H9 (cell line): ENCODE results near the gene PHLDA1. TPM values are rescaled to one million over a fixed set of nuclear protein-coding genes. Genes with fewer than 3 reads are reported as not detected.

Experiments
- DNase-seq: peaks from one replicate; pipeline ENCODE4 v3.0.0-alpha.2; 2017
- H2AFZ ChIP-seq: one replicate; pipeline ENCODE4 v1.6.1; 2013; ENCODE audit warnings: mild to moderate bottlenecking, low read length, control low read depth, moderate library complexity
- H2AK5ac ChIP-seq: 2 replicates; pipeline ENCODE4 v1.6.1; 2013; ENCODE audit warnings: low read length, control low read depth, mixed read lengths; ENCODE audit not compliant: insufficient read length
- H2BK120ac ChIP-seq: one replicate; pipeline ENCODE4 v1.6.1; 2013; ENCODE audit warnings: low read depth, mild to moderate bottlenecking, low read length, control low read depth, inconsistent platforms; ENCODE audit not compliant: poor library complexity, severe bottlenecking
- H2BK12ac ChIP-seq: 2 replicates; pipeline ENCODE4 v1.6.1; 2013; ENCODE audit warnings: low read length, control low read depth, mixed read lengths, low read depth; ENCODE audit not compliant: insufficient read length
- H2BK15ac ChIP-seq: 2 replicates; pipeline ENCODE4 v1.6.1; 2013; ENCODE audit warnings: low read depth, low read length, control low read depth
- H2BK20ac ChIP-seq: one replicate; pipeline ENCODE4 v1.6.1; 2013; ENCODE audit warnings: low read depth, mild to moderate bottlenecking, low read length, control low read depth, inconsistent platforms; ENCODE audit not compliant: poor library complexity, severe bottlenecking
- H2BK5ac ChIP-seq: 2 replicates; pipeline ENCODE4 v1.6.1; 2013; ENCODE audit warnings: low read length, control low read depth, mixed read lengths; ENCODE audit not compliant: insufficient read length
- H3K14ac ChIP-seq: 2 replicates; pipeline ENCODE4 v1.6.1; 2013; ENCODE audit warnings: low read length, control low read depth; ENCODE audit not compliant: insufficient read depth
- H3K18ac ChIP-seq: 2 replicates; pipeline ENCODE4 v1.6.1; 2013; ENCODE audit warnings: low read depth, mild to moderate bottlenecking, mixed read lengths, low read length, control low read depth; ENCODE audit not compliant: insufficient read length
- H3K23ac ChIP-seq: 2 replicates; pipeline ENCODE4 v1.6.1; 2013; ENCODE audit warnings: low read length, control low read depth, mixed read lengths, low read depth; ENCODE audit not compliant: insufficient read length
- H3K23me2 ChIP-seq: 2 replicates; pipeline ENCODE4 v1.6.1; 2013; ENCODE audit warnings: low read depth, mild to moderate bottlenecking, mixed read lengths, low read length, control low read depth; ENCODE audit not compliant: insufficient read length, poor library complexity, severe bottlenecking
- H3K27ac ChIP-seq: 2 replicates; pipeline ENCODE4 v1.5.1; 2013; ENCODE audit warnings: low read length, control low read depth, mixed read lengths, low read depth; ENCODE audit not compliant: insufficient read length
- H3K27me3 ChIP-seq: 2 replicates; pipeline ENCODE4 v1.6.1; 2013; ENCODE audit warnings: low read length, control low read depth, inconsistent platforms; ENCODE audit not compliant: insufficient read depth
- H3K4ac ChIP-seq: 2 replicates; pipeline ENCODE4 v1.6.1; 2013; ENCODE audit warnings: low read depth, mild to moderate bottlenecking, control low read depth, inconsistent platforms, low read length, moderate library complexity
- H3K4me1 ChIP-seq: 2 replicates; pipeline ENCODE4 v1.6.1; 2013; ENCODE audit warnings: low read length, control low read depth, inconsistent platforms; ENCODE audit not compliant: insufficient read depth
- H3K4me2 ChIP-seq: 2 replicates; pipeline ENCODE4 v1.6.1; 2013; ENCODE audit warnings: low read length, control low read depth, mixed read lengths; ENCODE audit not compliant: insufficient read length, insufficient read depth
- H3K56ac ChIP-seq: 2 replicates; pipeline ENCODE4 v1.6.1; 2013; ENCODE audit warnings: low read depth, mild to moderate bottlenecking, mixed read lengths, low read length, control low read depth; ENCODE audit not compliant: insufficient read length
- H3K79me1 ChIP-seq: 2 replicates; pipeline ENCODE4 v1.6.1; 2013; ENCODE audit warnings: low read depth, mild to moderate bottlenecking, moderate library complexity, low read length, control low read depth, inconsistent platforms; ENCODE audit not compliant: insufficient read depth, poor library complexity, severe bottlenecking
- H3K79me2 ChIP-seq: 2 replicates; pipeline ENCODE4 v1.6.1; 2013; ENCODE audit warnings: low read length, control low read depth, inconsistent platforms; ENCODE audit not compliant: insufficient read depth
- H3K9ac ChIP-seq: 2 replicates; pipeline ENCODE4 v1.6.1; 2013; ENCODE audit warnings: low read length, control low read depth, mixed read lengths; ENCODE audit not compliant: insufficient read length; ENCODE audit errors: extremely low read depth
- H3K9me3 ChIP-seq: one replicate; pipeline ENCODE4 v1.6.1; 2013; ENCODE audit warnings: low read depth, low read length, inconsistent platforms; ENCODE audit not compliant: control insufficient read depth
- H3T11ph ChIP-seq: one replicate; pipeline ENCODE4 v1.6.1; 2013; ENCODE audit warnings: mild to moderate bottlenecking, low read length, control low read depth, inconsistent platforms
- H4K20me1 ChIP-seq: one replicate; pipeline ENCODE4 v1.6.1; 2013; ENCODE audit not compliant: control insufficient read depth, insufficient read length, insufficient read depth
- H4K5ac ChIP-seq: 2 replicates; pipeline ENCODE4 v1.6.1; 2013; ENCODE audit warnings: low read depth, mild to moderate bottlenecking, mixed read lengths, low read length, control low read depth; ENCODE audit not compliant: insufficient read length
- H4K8ac ChIP-seq: replicated peaks from 2 replicates; pipeline ENCODE4 v1.6.1; 2013; ENCODE audit warnings: low read length, control low read depth, mixed read lengths, low read depth; ENCODE audit not compliant: insufficient read length
- H4K91ac ChIP-seq: 2 replicates; pipeline ENCODE4 v1.6.1; 2013; ENCODE audit warnings: low read depth, mild to moderate bottlenecking, moderate library complexity, mixed read lengths, low read length, control low read depth; ENCODE audit not compliant: insufficient read length
- H3K27ac Mint-ChIP-seq, 3 experiments: 2 replicates in 2 of 3; 3 replicates in 1 of 3; pipeline ENCODE4 v1.8.0; 2020 to 2021; ENCODE audit warnings: mixed read lengths in 3 of 3, mild to moderate bottlenecking in 1 of 3, moderate library complexity in 1 of 3
- H3K27me3 Mint-ChIP-seq: 2 replicates; pipeline ENCODE4 v1.8.0; 2021; ENCODE audit warnings: low read depth, mild to moderate bottlenecking, moderate library complexity, mixed read lengths
- H3K36me3 Mint-ChIP-seq, 3 experiments: 2 replicates in 2 of 3; 3 replicates in 1 of 3; pipeline ENCODE4 v1.8.0; 2020 to 2021; ENCODE audit warnings: low read depth in 3 of 3, mixed read lengths in 3 of 3; ENCODE audit not compliant: insufficient read depth in 1 of 3
- H3K4me1 Mint-ChIP-seq, 2 experiments: 2 replicates each; pipeline ENCODE4 v1.8.0; 2020; ENCODE audit warnings: mixed read lengths in 2 of 2
- H3K4me3 Mint-ChIP-seq, 2 experiments: 2 replicates in 1 of 2; 3 replicates in 1 of 2; pipeline ENCODE4 v1.8.0; 2020 to 2021; ENCODE audit warnings: mild to moderate bottlenecking in 2 of 2, mixed read lengths in 2 of 2, moderate library complexity in 1 of 2
- H3K9me3 Mint-ChIP-seq, 2 experiments: 2 replicates in 1 of 2; 3 replicates in 1 of 2; pipeline ENCODE4 v1.8.0; 2020; ENCODE audit warnings: mild to moderate bottlenecking in 2 of 2, mixed read lengths in 2 of 2, moderate library complexity in 1 of 2
- WGBS: extraction: QIAGEN DNeasy Blood & Tissue Kit; methylation state at CpG from one replicate; pipeline ENCODE4 v1.1.7; 2013; ENCODE audit warnings: missing lambda C conversion rate, low lambda C conversion rate, mixed read lengths; ENCODE audit not compliant: insufficient read length; ENCODE audit errors: extremely low coverage; 5-methylcytosine and 5-hydroxymethylcytosine counted together
- total RNA-seq: library from RNA; stranded (reverse); gene quantifications from 2 replicates; pipeline ENCODE4 v1.2.1, GENCODE V29; 2021
- TF ChIP-seq, protein P1 (sequence below): fragments of 200-600 bp; sonication (generic); conservative IDR thresholded peaks from 3 replicates; pipeline ENCODE4 v1.8.0; 2021; ENCODE audit warnings: antibody characterized with exemption, mild to moderate bottlenecking

Gene PHLDA1
- total RNA-seq, 1 experiment from 2014 or later = 106 TPM

DNA sequence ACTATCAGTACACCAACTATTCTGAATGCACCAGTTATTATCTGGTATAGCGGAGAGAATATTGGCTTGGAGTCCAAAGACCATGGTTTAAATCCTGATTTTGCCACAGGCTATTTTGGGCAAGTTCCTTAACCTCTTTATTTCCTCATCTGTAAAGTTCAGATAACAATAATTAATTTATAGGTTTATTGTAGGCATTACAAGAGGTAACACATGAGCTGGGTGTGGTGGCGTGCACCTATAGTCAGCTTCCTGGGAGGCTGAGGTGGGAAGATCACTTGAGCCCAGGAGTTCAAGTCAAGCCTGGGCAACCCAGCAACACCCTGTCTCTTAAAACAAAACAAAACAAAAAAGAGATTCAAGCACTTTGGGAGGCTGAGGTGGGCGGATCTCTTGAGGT lies 23.1 kb downstream of the PHLDA1 start:
- Histone ChIP-seq H3K27ac (no peak overlapping the region), H2BK12ac (no peak overlapping the region), H4K8ac (no peak overlapping the region), H3K4ac (no peak overlapping the region), H3K79me2 (no peaks in the 10 kb centered on the region), H3K4me1 (peaks cover 5% of the 10 kb centered on the region; the same call in 1 of the 2 replicates), H4K91ac (no peak overlapping the region), H3K23me2 (no peaks in the 10 kb centered on the region), H3K27me3 (no peaks in the 10 kb centered on the region), H3K9me3 (no peaks in the 10 kb centered on the region), H2AK5ac (no peak overlapping the region), H4K20me1 (no peaks in the 10 kb centered on the region), H3K14ac (no peak overlapping the region), H3K4me2 (no peak overlapping the region), H3K18ac (no peak overlapping the region), H2BK20ac (no peak overlapping the region), H3K79me1 (no peaks in the 10 kb centered on the region), H2BK15ac (no peak overlapping the region), H4K5ac (no peak overlapping the region), H3K9ac (no peak overlapping the region), H2BK5ac (no peak overlapping the region), H3K23ac (no peak overlapping the region), H3T11ph (no peak overlapping the region), H2BK120ac (no peak overlapping the region), H2AFZ (no peak overlapping the region), H3K56ac (no peak overlapping the region)
- no CpG with 5 or more reads among the region's 3 CpGs for WGBS
- H3K4me3 Mint-ChIP-seq = no peak overlapping the region
- TF ChIP-seq, protein P1, sequence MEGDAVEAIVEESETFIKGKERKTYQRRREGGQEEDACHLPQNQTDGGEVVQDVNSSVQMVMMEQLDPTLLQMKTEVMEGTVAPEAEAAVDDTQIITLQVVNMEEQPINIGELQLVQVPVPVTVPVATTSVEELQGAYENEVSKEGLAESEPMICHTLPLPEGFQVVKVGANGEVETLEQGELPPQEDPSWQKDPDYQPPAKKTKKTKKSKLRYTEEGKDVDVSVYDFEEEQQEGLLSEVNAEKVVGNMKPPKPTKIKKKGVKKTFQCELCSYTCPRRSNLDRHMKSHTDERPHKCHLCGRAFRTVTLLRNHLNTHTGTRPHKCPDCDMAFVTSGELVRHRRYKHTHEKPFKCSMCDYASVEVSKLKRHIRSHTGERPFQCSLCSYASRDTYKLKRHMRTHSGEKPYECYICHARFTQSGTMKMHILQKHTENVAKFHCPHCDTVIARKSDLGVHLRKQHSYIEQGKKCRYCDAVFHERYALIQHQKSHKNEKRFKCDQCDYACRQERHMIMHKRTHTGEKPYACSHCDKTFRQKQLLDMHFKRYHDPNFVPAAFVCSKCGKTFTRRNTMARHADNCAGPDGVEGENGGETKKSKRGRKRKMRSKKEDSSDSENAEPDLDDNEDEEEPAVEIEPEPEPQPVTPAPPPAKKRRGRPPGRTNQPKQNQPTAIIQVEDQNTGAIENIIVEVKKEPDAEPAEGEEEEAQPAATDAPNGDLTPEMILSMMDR = no peak
- H3K27me3 Mint-ChIP-seq = peaks cover 2% of the 10 kb centered on the region; the same call in 1 of the 2 replicates
- H3K9me3 Mint-ChIP-seq = peaks cover 10 to 12% of the 10 kb centered on the region in 2 experiments
- H3K4me1 Mint-ChIP-seq = peaks cover 39 to 40% of the 10 kb centered on the region in 2 experiments
- no peak overlapping the region for H3K27ac Mint-ChIP-seq
- peaks cover 11 to 16% (median 11%) of the 10 kb centered on the region in 3 experiments for H3K36me3 Mint-ChIP-seq
- no peak for DNase-seq
